GM12873 (cell line): ENCODE measurements around the gene RNF150.

ENCODE experiments used
- CTCF ChIP-seq: IDR thresholded peaks from 2 replicates; pipeline ENCODE4 v1.5.1; 2012; ENCODE audit warnings: low read depth, mild to moderate bottlenecking, moderate library complexity, low read length, control low read depth; ENCODE audit not compliant: insufficient read depth; ENCODE audit errors: missing control alignments

The RNF150 gene

GRCh38 chr4:140901736-140902336 is 231.4 kb downstream of the RNF150 start:
- no peak for TF ChIP-seq CTCF

- TF ChIP-seq CTCF: no peak
These were observed 239.3 kb downstream of the RNF150 start for GRCh38 chr4:140893939-140894338.

GRCh38 chr4:140888054-140888453 is 245.2 kb downstream of the RNF150 start:
- no peak for TF ChIP-seq CTCF

GRCh38 chr4:140887467-140887866 is 245.8 kb downstream of the RNF150 start:
- no peak for TF ChIP-seq CTCF

GRCh38 chr4:140884431-140885058 is 248.7 kb downstream of the RNF150 start:
- TF ChIP-seq CTCF: peak; percentile 89

GRCh38 chr4:140877781-140878180 is 255.5 kb downstream of the RNF150 start:
- no peak for TF ChIP-seq CTCF

GRCh38 chr4:140876615-140877364 is 256.5 kb downstream of the RNF150 start:
- TF ChIP-seq CTCF: no peak
